Measurements from ENCODE around the gene SEZ6. TPM values are rescaled to one million over a fixed set of nuclear protein-coding genes. Genes with fewer than 3 reads are reported as not detected.
A peak's percentile ranks its signal among the peaks of the same experiment; 100 is the strongest.

Gene SEZ6
- total RNA-seq, 1 experiment from 2014 or later: not detected

DNA sequence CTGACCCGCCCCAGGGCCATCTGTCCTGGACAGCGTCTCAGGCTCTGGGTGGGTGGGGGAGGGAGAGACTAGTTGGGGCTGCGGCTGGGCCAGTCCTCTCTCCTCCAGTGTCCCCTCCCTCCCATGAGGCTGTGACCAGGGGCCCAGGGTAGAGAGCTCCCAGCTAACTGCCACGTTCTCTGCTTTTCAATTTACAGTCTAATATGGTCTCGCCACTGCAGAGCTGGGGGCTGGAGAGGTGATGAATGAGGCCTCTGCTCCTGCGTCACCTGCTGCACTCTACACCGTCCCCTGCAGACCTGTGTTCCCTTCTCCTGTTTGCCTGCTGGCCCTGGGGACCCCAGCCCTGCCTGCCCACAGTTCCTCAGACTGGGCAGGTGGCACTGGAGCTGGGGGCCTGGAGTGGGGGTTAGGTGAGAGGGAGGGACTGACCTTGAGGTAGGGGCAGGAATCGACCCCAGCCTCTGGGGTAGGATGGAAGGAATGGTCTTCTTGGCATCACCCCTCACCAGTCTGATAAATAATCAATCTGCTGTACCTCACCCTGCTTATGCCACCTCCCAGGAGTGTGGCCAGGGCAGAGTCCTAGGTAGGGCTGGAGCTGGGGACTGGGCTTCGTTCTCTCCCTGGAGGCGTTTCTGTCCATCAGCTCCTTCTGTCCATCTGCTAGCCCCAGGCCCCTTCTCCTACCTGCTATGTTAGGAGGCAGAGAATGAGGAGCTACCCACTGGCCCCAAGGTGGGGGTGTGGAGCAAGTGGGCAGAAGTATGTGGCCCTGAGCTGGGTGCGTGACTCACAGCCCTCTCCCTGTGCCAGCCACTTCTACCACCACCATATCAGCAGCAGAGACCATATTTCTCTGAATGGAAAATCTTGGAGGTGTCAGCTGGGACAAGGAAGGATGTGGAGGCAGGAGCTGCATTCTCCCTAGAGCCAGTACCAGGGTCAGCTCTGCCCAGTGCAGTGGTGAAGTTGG, 12.9 kb downstream of the SEZ6 start:
- Mint-ChIP-seq H3K36me3 (ENCODE audit: insufficient read depth, unreplicated experiment) (no peaks in the 10 kb centered on the region), H3K9me3 (ENCODE audit: unreplicated experiment) (no peaks in the 10 kb centered on the region), H3K4me1 (ENCODE audit: insufficient read depth, unreplicated experiment) (peaks cover 9% of the 10 kb centered on the region), H3K27ac (ENCODE audit: low read depth, unreplicated experiment) (no peak overlapping the region), H3K4me3 (ENCODE audit: unreplicated experiment) (no peak overlapping the region), H3K27me3 (ENCODE audit: insufficient read depth, unreplicated experiment) (peaks cover 26% of the 10 kb centered on the region)
- peak; percentile 11 for DNase-seq (ENCODE audit: unreplicated experiment)
- intact Hi-C loops (cut with micrococcal nuclease): no loop called here
- TF ChIP-seq, protein P1, sequence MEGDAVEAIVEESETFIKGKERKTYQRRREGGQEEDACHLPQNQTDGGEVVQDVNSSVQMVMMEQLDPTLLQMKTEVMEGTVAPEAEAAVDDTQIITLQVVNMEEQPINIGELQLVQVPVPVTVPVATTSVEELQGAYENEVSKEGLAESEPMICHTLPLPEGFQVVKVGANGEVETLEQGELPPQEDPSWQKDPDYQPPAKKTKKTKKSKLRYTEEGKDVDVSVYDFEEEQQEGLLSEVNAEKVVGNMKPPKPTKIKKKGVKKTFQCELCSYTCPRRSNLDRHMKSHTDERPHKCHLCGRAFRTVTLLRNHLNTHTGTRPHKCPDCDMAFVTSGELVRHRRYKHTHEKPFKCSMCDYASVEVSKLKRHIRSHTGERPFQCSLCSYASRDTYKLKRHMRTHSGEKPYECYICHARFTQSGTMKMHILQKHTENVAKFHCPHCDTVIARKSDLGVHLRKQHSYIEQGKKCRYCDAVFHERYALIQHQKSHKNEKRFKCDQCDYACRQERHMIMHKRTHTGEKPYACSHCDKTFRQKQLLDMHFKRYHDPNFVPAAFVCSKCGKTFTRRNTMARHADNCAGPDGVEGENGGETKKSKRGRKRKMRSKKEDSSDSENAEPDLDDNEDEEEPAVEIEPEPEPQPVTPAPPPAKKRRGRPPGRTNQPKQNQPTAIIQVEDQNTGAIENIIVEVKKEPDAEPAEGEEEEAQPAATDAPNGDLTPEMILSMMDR (IDR thresholded peaks at IDR 0.05; ENCODE audit: unreplicated experiment): no peak
- no TSS peak for BruUV-seq (replicated peaks)
- ChIA-PET CTCF (interaction anchor here (0.6 to 1.1 kb wide), 3 partner anchors 119 to 151 kb away, joined by 4 read pairs; no protein-coding TSS in a partner anchor), POLR2A (interaction anchor here (1.0 kb wide), 1 partner anchor 20 kb away, joined by 3 read pairs; no protein-coding TSS in a partner anchor)

DNA sequence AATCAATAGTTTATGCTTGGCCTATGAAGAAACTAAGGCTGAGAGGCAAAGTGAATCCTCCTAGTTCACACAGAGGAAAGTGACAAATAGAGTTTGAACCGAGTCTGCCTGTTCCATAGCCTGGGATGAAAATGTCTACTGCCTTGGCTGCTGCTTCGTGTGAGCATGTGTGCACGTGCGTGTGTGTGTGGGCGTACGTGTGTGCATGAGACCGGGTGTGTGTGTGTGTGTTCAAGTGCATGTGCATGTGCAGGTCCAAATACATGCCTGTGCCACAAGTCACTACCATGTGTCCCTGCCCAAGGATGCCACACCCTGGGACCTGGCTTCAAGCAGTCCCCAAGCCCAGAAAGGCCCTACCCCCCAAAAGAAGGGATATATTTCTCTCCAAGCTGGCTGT, 13.6 kb downstream of the SEZ6 start:
- H3K27ac Mint-ChIP-seq (ENCODE audit: low read depth, unreplicated experiment): no peak overlapping the region
- BruUV-seq (replicated peaks): no TSS peak

DNA sequence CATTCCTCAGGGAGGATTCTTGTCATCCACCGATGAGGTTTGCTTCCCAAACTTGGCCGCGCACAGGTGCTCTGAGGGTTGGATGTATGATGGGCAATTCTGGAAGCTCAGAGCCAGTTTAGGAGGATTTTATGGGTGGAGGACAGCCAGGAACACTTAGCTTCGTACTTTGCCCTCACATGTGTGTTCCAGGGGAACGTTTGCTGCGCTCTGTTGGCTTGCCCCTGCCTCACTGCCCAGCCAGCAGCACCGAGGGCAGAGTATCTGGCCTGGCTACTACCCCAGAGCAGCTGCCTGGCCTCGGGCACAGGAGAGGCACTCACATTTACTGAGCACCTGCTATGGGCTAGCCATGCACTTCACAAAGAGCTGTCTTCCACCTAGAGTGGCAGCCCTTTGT, 14.1 kb downstream of the SEZ6 start:
- POLR2A ChIA-PET: no interaction called here
- CTCF ChIA-PET: interaction anchor here (0.6 kb wide), 1 partner anchor 388 kb away, joined by 3 read pairs; no protein-coding TSS in a partner anchor
- intact Hi-C loops (cut with micrococcal nuclease): no loop called here

More for the DNA sequence above, 13.6 kb downstream of the SEZ6 start:
- Mint-ChIP-seq H3K9me3 (ENCODE audit: unreplicated experiment) (no peaks in the 10 kb centered on the region), H3K4me3 (ENCODE audit: unreplicated experiment) (no peak overlapping the region), H3K36me3 (ENCODE audit: insufficient read depth, unreplicated experiment) (no peaks in the 10 kb centered on the region), H3K27me3 (ENCODE audit: insufficient read depth, unreplicated experiment) (peaks cover 20% of the 10 kb centered on the region), H3K4me1 (ENCODE audit: insufficient read depth, unreplicated experiment) (peaks cover 9% of the 10 kb centered on the region)
- TF ChIP-seq, protein P1 (IDR thresholded peaks at IDR 0.05; ENCODE audit: unreplicated experiment): no peak
- intact Hi-C loops (cut with micrococcal nuclease): no loop called here
- DNase-seq (ENCODE audit: unreplicated experiment): no peak
- ChIA-PET POLR2A (no interaction called here), CTCF (no interaction called here)

DNA sequence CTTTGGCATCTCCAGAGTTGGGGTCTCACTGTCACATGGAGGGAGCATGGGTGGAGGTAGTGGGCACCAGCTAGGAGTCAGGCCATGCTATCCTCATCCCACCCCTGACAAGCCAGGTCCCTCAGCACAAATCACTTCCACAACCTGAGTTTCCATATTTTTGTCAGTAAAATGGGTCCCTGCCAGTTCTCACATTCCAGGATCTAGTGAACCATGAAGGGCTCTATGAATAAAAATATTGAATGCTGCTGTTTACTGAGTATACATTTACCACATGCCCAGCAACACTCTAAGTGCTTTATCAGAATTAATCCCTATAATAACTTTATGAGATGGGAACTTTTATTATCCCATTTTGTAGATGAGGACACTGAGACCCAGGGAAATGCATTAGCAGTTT, 16.8 kb downstream of the SEZ6 start:
- no peak overlapping the region for H3K27ac Mint-ChIP-seq (ENCODE audit: low read depth, unreplicated experiment)
- H3K9me3 Mint-ChIP-seq (ENCODE audit: unreplicated experiment): no peaks in the 10 kb centered on the region
- peaks cover 11% of the 10 kb centered on the region for H3K27me3 Mint-ChIP-seq (ENCODE audit: insufficient read depth, unreplicated experiment)
- no peak overlapping the region for H3K4me3 Mint-ChIP-seq (ENCODE audit: unreplicated experiment)
- DNase-seq (ENCODE audit: unreplicated experiment): no peak
- ChIA-PET POLR2A (no interaction called here), CTCF (no interaction called here)
- TF ChIP-seq, protein P1 (IDR thresholded peaks at IDR 0.05; ENCODE audit: unreplicated experiment): no peak
- no TSS peak for BruUV-seq (replicated peaks)
- H3K36me3 Mint-ChIP-seq (ENCODE audit: insufficient read depth, unreplicated experiment): no peaks in the 10 kb centered on the region
- intact Hi-C loops (cut with micrococcal nuclease): no loop called here
- no peaks in the 10 kb centered on the region for H3K4me1 Mint-ChIP-seq (ENCODE audit: insufficient read depth, unreplicated experiment)

More for the DNA sequence above, 14.1 kb downstream of the SEZ6 start:
- Mint-ChIP-seq H3K27me3 (ENCODE audit: insufficient read depth, unreplicated experiment) (peaks cover 16% of the 10 kb centered on the region), H3K27ac (ENCODE audit: low read depth, unreplicated experiment) (no peak overlapping the region), H3K4me1 (ENCODE audit: insufficient read depth, unreplicated experiment) (peaks cover 7% of the 10 kb centered on the region), H3K9me3 (ENCODE audit: unreplicated experiment) (no peaks in the 10 kb centered on the region), H3K36me3 (ENCODE audit: insufficient read depth, unreplicated experiment) (no peaks in the 10 kb centered on the region), H3K4me3 (ENCODE audit: unreplicated experiment) (no peak overlapping the region)
- DNase-seq (ENCODE audit: unreplicated experiment): no peak
- no TSS peak for BruUV-seq (replicated peaks)
- TF ChIP-seq, protein P1 (IDR thresholded peaks at IDR 0.05; ENCODE audit: unreplicated experiment): no peak
